A673 (cell line): Measurements from ENCODE around the gene SPO11. TPM values are rescaled to one million over a fixed set of nuclear protein-coding genes. Genes with fewer than 3 reads are reported as not detected.

Experiments used
- BruUV-seq: library from RNA; stranded (reverse); fragments of 400-500 nt; replicated peaks from 2 replicates; lab custom pipeline; 2021; lab: Mats Ljungman, UMichigan
- CTCF ChIA-PET: fragments of 300-600 bp; sonication (Branson Sonifier 250); formaldehyde crosslinking; loops from one replicate; lab custom pipeline; 2022; ENCODE audit warnings: antibody characterized with exemption; lab: Charles Lee
- POLR2A ChIA-PET: fragments of 300-600 bp; sonication (Branson Sonifier 250); formaldehyde crosslinking; loops from one replicate; lab custom pipeline; 2022; ENCODE audit warnings: antibody characterized with exemption; ENCODE audit not compliant: low non-redundant PET; lab: Charles Lee
- DNase-seq: peaks from one replicate; pipeline ENCODE4 v3.0.0-alpha.2; 2015; ENCODE audit warnings: low spot score
- H3K27ac ChIP-seq: fragments of 200-600 bp; sonication (generic); 2 replicates; pipeline ENCODE4 v1.5.1; 2016; ENCODE audit warnings: mixed run types, low read depth, mild to moderate bottlenecking, mixed read lengths, antibody characterized with exemption, low read length; ENCODE audit not compliant: poor library complexity, severe bottlenecking
- H3K27me3 ChIP-seq: fragments of 200-600 bp; sonication (generic); replicated peaks from 2 replicates; pipeline ENCODE4 v1.6.1; 2017; ENCODE audit warnings: mixed run types, low read depth, mild to moderate bottlenecking, mixed read lengths, antibody characterized with exemption, low read length; ENCODE audit not compliant: insufficient read depth, poor library complexity
- H3K36me3 ChIP-seq: fragments of 200-600 bp; sonication (generic); 2 replicates; pipeline ENCODE4 v1.6.1; 2016; ENCODE audit warnings: mixed run types, mild to moderate bottlenecking, mixed read lengths, antibody characterized with exemption, low read length; ENCODE audit not compliant: insufficient read depth, poor library complexity, severe bottlenecking
- H3K4me1 ChIP-seq: fragments of 200-600 bp; sonication (generic); 2 replicates; pipeline ENCODE4 v1.6.1; 2017; ENCODE audit warnings: mixed run types, mild to moderate bottlenecking, mixed read lengths, antibody characterized with exemption, low read length; ENCODE audit not compliant: insufficient read depth, poor library complexity, severe bottlenecking
- H3K4me3 ChIP-seq: fragments of 200-600 bp; sonication (generic); 2 replicates; pipeline ENCODE4 v1.5.1; 2016; ENCODE audit warnings: low read depth, mixed run types, mild to moderate bottlenecking, mixed read lengths, low read length; ENCODE audit not compliant: poor library complexity, severe bottlenecking
- H3K9me3 ChIP-seq: fragments of 200-600 bp; sonication (generic); 2 replicates; pipeline ENCODE4 v1.6.1; 2016; ENCODE audit warnings: mixed run types, low read depth, mild to moderate bottlenecking, mixed read lengths, antibody characterized with exemption, low read length; ENCODE audit not compliant: poor library complexity, severe bottlenecking
- EZH2 ChIP-seq: fragments of 200-600 bp; sonication (generic); IDR thresholded peaks from 2 replicates; pipeline ENCODE4 v1.6.1; 2017; ENCODE audit warnings: borderline replicate concordance, low read depth, mild to moderate bottlenecking, mixed read lengths, antibody characterized with exemption, low read length; ENCODE audit not compliant: poor library complexity, severe bottlenecking
- intact Hi-C: fragments of 100-400 bp; cut with micrococcal nuclease; formaldehyde crosslinking; loops from one replicate; pipeline ENCODE4 v1.10.0; 2022; ENCODE audit not compliant: unreplicated experiment
- total RNA-seq: library from RNA; stranded (reverse); gene quantifications from 2 replicates; pipeline ENCODE4 v1.2.3, GENCODE V29; 2021
- TF ChIP-seq, protein P1 (sequence below): fragments of 300-800, 200-600 bp; sonication (generic); conservative IDR thresholded peaks from 2 replicates; pipeline ENCODE4 v1.5.1; 2017; ENCODE audit warnings: low read depth, mild to moderate bottlenecking, antibody characterized with exemption, low read length, moderate library complexity, mixed read lengths

SPO11 gene
- total RNA-seq, 1 experiment from 2014 or later = not detected

DNA sequence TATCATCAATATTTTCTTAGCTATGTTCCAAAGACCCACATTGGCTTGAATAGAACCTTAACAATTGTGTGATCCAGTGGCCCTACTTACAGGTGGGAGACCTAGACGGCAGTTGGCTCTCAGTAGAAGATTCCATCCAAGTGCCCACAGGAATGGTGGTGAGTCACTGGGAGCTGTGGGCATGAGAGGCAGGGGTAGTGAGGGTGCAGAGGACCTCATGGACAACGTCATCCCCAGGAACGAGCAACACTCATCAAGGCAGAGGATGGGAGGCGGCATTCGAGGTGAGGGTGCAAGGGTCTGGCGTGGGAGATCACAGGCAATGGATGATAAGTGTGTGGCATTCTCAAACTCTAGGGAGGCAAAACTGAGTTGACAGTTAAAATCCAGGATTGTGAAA, 17.5 kb upstream of the SPO11 start:
- Histone ChIP-seq H3K36me3 (no peaks in the 10 kb centered on the region), H3K9me3 (no peaks in the 10 kb centered on the region), H3K4me3 (no peak overlapping the region), H3K27me3 (peaks cover 76% of the 10 kb centered on the region), H3K27ac (no peak overlapping the region), H3K4me1 (no peaks in the 10 kb centered on the region)
- no peak for DNase-seq
- intact Hi-C loops = no loop called here
- POLR2A ChIA-PET = no interaction called here
- TF ChIP-seq EZH2 = no peak
- TF ChIP-seq, protein P1, sequence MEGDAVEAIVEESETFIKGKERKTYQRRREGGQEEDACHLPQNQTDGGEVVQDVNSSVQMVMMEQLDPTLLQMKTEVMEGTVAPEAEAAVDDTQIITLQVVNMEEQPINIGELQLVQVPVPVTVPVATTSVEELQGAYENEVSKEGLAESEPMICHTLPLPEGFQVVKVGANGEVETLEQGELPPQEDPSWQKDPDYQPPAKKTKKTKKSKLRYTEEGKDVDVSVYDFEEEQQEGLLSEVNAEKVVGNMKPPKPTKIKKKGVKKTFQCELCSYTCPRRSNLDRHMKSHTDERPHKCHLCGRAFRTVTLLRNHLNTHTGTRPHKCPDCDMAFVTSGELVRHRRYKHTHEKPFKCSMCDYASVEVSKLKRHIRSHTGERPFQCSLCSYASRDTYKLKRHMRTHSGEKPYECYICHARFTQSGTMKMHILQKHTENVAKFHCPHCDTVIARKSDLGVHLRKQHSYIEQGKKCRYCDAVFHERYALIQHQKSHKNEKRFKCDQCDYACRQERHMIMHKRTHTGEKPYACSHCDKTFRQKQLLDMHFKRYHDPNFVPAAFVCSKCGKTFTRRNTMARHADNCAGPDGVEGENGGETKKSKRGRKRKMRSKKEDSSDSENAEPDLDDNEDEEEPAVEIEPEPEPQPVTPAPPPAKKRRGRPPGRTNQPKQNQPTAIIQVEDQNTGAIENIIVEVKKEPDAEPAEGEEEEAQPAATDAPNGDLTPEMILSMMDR = no peak
- CTCF ChIA-PET = no interaction called here
- BruUV-seq = no TSS peak

DNA sequence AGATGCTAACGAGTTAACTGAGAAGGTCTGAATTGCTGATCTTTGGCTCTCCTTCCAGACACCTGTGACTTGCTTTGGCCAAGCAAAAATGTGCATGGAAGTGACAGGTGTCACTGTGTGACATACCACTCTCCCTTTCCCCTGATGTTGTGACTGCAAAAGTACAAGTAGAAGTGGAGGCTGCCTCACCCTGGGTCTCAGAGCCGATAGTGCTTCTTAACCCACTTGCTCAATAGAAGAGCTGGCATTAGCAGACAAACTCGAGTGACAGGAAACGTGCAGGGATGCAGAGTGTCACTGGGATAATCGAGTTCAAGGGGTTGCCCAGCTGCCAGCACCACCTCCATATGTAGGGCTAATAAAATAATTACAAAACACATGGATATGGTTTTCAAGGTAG, 16.4 kb upstream of the SPO11 start:
- intact Hi-C loops = no loop called here
- Histone ChIP-seq H3K4me3 (no peak overlapping the region), H3K27me3 (peaks cover 66% of the 10 kb centered on the region), H3K27ac (no peak overlapping the region), H3K9me3 (no peaks in the 10 kb centered on the region), H3K4me1 (no peaks in the 10 kb centered on the region), H3K36me3 (no peaks in the 10 kb centered on the region)
- no peak for DNase-seq
- ChIA-PET CTCF (no interaction called here), POLR2A (no interaction called here)
- TF ChIP-seq EZH2 = no peak
- TF ChIP-seq, protein P1 = no peak
- no TSS peak for BruUV-seq

DNA sequence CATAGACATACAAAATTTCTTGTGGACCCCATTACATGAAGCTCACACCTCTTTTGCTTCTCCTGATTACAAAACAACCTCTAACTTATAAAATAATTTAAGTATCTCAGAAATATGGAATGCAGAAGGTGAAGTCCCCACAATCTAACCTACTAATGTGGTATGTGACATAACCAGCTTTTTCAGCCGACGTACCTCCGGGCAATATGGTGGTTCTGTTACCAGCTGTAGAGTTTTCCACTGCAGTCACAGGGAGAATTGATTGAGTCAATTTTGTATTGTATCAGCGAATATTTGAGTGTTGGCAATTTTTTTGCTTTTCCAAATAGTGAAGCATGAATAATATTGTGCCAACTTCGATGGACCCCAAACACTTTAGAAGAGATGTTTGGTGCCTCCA, 15.7 kb upstream of the SPO11 start:
- H3K4me1 ChIP-seq = no peaks in the 10 kb centered on the region
- H3K27ac ChIP-seq = no peak overlapping the region
- POLR2A ChIA-PET = no interaction called here
- CTCF ChIA-PET = no interaction called here
- H3K9me3 ChIP-seq = no peaks in the 10 kb centered on the region
- H3K4me3 ChIP-seq = no peak overlapping the region
- BruUV-seq = no TSS peak
- intact Hi-C loops = no loop called here
- H3K36me3 ChIP-seq = no peaks in the 10 kb centered on the region
- peaks cover 61% of the 10 kb centered on the region for H3K27me3 ChIP-seq
- TF ChIP-seq, protein P1 = no peak
- no peak for TF ChIP-seq EZH2
- DNase-seq = no peak
